GM10266 (cell line): ENCODE data around the gene RIC3.

Experiments used
- DNase-seq: peaks from one replicate; pipeline ENCODE4 v3.0.0; 2012; ENCODE audit errors: extremely low spot score
- TF ChIP-seq, protein P1 (sequence below): IDR thresholded peaks from 2 replicates; pipeline ENCODE4 v1.5.1; 2012; ENCODE audit warnings: mild to moderate bottlenecking, low read depth; ENCODE audit not compliant: control insufficient read depth, insufficient read depth; ENCODE audit errors: missing control alignments

The RIC3 gene

DNA sequence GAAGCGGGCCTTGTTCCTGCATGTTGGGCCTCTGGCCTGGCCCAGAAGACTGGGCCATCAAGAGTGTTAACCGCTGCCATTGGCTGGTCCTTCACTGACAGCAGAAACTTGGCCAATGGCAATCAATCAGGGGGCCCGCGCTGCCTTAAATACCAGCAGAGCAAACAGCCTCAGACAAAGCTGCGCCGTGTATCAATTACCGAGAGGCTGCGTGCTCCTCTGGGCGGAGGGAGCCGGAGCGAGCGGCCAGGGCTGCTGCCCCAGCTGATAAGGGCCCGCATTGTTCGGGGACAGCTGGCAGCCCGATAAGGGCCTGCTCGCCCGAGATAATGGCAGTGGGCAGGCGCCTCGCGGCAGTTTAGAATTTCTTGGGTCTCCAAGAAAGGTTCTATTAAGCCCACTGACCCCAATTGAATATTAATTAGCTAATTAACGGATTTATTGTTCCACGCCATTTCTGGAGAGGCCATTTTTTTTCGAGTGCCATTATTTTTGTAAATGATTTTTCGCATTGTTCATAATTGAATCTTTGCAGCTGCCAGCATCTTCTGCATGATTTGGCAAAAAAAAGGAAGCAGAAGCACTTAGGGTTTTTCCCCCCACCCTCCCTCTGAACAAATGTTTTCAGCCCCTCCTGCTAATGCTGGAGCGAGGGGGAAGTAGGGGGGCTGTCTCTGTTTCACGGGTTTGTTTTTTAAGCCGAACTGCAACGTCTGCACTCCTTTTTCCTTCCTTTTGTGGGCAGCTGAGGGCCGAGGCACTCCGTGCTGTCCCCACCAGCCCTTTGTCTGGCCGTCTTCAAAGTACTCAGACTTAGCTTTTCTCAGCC, 37.6 kb upstream of the RIC3 start:
- TF ChIP-seq, protein P1, sequence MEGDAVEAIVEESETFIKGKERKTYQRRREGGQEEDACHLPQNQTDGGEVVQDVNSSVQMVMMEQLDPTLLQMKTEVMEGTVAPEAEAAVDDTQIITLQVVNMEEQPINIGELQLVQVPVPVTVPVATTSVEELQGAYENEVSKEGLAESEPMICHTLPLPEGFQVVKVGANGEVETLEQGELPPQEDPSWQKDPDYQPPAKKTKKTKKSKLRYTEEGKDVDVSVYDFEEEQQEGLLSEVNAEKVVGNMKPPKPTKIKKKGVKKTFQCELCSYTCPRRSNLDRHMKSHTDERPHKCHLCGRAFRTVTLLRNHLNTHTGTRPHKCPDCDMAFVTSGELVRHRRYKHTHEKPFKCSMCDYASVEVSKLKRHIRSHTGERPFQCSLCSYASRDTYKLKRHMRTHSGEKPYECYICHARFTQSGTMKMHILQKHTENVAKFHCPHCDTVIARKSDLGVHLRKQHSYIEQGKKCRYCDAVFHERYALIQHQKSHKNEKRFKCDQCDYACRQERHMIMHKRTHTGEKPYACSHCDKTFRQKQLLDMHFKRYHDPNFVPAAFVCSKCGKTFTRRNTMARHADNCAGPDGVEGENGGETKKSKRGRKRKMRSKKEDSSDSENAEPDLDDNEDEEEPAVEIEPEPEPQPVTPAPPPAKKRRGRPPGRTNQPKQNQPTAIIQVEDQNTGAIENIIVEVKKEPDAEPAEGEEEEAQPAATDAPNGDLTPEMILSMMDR = no peak
- no peak for DNase-seq

DNA sequence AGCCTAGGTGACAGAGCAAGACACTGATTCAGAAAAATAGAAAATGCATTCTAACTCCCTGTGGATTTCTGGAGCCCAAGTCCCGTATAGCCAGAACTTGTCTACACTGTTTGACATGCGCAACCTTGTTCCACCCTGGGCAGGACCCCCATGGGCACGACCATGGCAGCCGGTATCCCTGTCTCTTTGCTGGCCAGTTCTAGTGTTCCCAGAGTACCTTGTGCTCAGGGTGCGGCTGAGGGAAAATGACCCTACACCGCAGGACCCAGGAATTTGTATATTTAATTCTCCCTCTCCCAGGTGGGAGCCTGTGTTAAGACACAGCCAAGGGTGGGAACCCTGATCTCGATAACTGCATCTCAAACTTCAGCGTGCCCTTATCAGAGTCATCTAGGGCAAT, 36.7 kb upstream of the RIC3 start:
- no peak for DNase-seq
- TF ChIP-seq, protein P1 = no peak

DNA sequence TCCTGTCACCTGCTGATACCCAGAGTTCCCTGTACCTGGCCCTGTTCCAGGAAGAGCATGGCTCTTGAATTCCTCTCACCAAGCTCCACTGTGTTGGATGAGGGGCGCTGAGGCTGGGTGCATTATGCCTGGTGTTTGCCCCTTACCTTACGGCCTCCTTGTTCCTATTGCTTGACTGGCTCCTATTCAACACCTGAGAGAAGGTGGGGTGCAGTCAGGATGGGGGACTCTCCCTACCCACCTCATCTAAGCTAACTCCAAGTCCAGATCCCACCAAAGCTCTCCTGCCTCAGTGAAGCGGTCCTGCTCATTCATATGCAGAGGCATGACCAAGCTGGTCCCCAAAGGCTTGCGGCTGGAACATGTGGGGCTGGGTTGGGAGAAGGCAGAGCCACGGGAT, 35.8 kb upstream of the RIC3 start:
- TF ChIP-seq, protein P1 = no peak
- DNase-seq = no peak

- DNase-seq = no peak
Measured at GRCh38 chr11:8204025-8204424, 35.2 kb upstream of the RIC3 start.

GRCh38 chr11:8203414-8203715, 34.5 kb upstream of the RIC3 start:
- DNase-seq = no peak
- TF ChIP-seq, protein P1 = no peak

More at GRCh38 chr11:8204025-8204424, 35.2 kb upstream of the RIC3 start:
- TF ChIP-seq, protein P1 = no peak

DNA sequence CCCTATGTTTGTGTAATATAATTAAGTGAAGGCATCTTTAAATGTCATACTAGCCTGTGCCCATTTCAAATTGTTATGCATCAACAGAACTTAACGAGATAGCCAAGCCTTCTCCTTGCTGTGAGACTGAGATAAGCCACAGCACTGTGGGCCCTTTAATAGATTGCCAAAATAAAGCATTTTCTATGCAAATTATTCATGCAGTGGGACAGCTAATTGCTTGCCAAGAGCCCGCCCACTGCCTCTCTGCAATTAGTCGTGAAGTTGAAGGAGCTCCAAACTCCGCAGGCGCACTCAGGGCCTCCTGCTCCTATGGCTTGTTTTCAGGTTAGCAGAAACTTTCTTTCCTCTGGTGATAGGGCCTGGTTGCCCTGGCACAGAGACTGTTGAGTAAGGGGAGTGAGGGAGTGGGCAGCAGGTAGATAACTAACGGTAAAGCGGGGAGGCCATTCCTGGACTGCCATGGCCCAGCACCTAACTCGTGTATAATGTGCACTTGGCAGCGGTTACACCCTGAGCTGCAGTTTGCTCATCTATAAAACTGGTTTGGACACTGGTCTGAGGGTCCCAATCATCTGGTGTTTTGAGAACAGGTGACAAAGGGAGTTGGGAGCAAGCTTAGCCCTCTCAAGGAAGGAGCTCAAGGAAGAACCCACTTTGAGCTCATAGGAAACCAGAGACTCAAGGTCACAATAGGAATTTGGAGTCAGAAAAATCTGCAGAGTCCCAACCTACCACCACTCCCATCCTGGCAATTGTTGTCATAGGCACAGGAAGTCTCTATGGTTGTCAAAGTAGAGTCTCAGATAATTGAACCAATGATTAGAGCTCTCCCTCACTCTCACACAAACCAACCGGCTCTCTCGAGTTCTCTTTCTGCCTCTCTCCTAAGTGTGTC, 33.9 kb upstream of the RIC3 start:
- DNase-seq = no peak
- TF ChIP-seq, protein P1 = no peak
